Gastroesophageal sphincter (tissue), 4 donors: Measurements from ENCODE around the gene SEPHS1. TPM values are rescaled to one million over a fixed set of nuclear protein-coding genes. Genes with fewer than 3 reads are reported as not detected.

Experiments
- ATAC-seq: fragments of 150-250 bp; one replicate; pipeline ENCODE4 v1.9.1; 2016; ENCODE audit warnings: mild to moderate bottlenecking, moderate library complexity
- H3K27ac ChIP-seq, 4 donors: fragments of 200-600 bp; sonication (generic) in 3 of 4; 1 replicate in 3 of 4; 2 replicates in 1 of 4; pipeline ENCODE4 v1.5.1; 2016 to 2019
- H3K27me3 ChIP-seq: fragments of 200-600 bp; sonication (generic); one replicate; pipeline ENCODE4 v1.5.1; 2019
- H3K36me3 ChIP-seq, 2 donors: fragments of 200-600 bp; sonication (generic); one replicate each; pipeline ENCODE4 v1.5.1; 2019; ENCODE audit warnings: control low read depth in 1 of 2
- H3K4me1 ChIP-seq, 3 donors: fragments of 200-600 bp; sonication (generic); 1 replicate in 2 of 3; 2 replicates in 1 of 3; pipeline ENCODE4 v1.5.1; 2016 to 2019; ENCODE audit warnings: control low read depth in 2 of 3
- H3K4me3 ChIP-seq, 2 donors: fragments of 200-600 bp; sonication (generic); one replicate each; pipeline ENCODE4 v1.5.1; 2019; ENCODE audit warnings: mild to moderate bottlenecking in 1 of 2, moderate library complexity in 1 of 2
- H3K9me3 ChIP-seq, 3 donors: fragments of 200-600 bp; sonication (generic); one replicate each; pipeline ENCODE4 v1.5.1; 2017 to 2019; ENCODE audit warnings: control low read depth in 2 of 3
- EP300 ChIP-seq: sonication (generic); formaldehyde crosslinking; IDR thresholded peaks from one replicate; pipeline ENCODE4 v1.6.1; 2017; ENCODE audit warnings: antibody characterized with exemption, mild to moderate bottlenecking
- POLR2A ChIP-seq, 2 donors: fragments of 450-650 bp; IDR thresholded peaks; one replicate each; pipeline ENCODE4 v1.6.1; 2017; ENCODE audit warnings: antibody characterized with exemption in 2 of 2, mild to moderate bottlenecking in 2 of 2, moderate library complexity in 1 of 2
- POLR2AphosphoS5 ChIP-seq: sonication (generic); formaldehyde crosslinking; IDR thresholded peaks from one replicate; pipeline ENCODE4 v1.6.1; 2017; ENCODE audit warnings: antibody characterized with exemption
- WGBS, 2 donors: methylation state at CpG; one replicate each; pipeline ENCODE4 v1.1.5; 2018; ENCODE audit warnings: low coverage in 1 of 2; 5-methylcytosine and 5-hydroxymethylcytosine counted together
- total RNA-seq, 4 donors: library from RNA; depleted of rRNA; stranded (reverse); fragments of >200 nt; gene quantifications; one replicate each; pipeline ENCODE4 v1.1.0, GENCODE V29; 2016
- TF ChIP-seq, protein P1 (sequence below), 4 experiments: fragments of 200-600 bp in 2 of 4; fragments of 450-650 bp in 2 of 4; sonication (generic) in 1 of 4; IDR thresholded peaks; one replicate each; pipeline ENCODE4 v1.5.1; 2017 to 2019; ENCODE audit warnings: antibody characterized with exemption in 4 of 4, mild to moderate bottlenecking in 2 of 4, moderate library complexity in 2 of 4

The SEPHS1 gene
- total RNA-seq, 4 donors from 2014 or later: 42.4 to 57.0 (median 45.5) TPM

GRCh38 chr10:13302821-13303555, 45.1 kb downstream of the SEPHS1 start:
- WGBS, 2 donors: 79 to 83% methylated on average over 15 to 22 of the region's 23 CpGs
- no peak for TF ChIP-seq EP300
- no peak for ATAC-seq
- Histone ChIP-seq H3K9me3 (no peaks in the 10 kb centered on the region), H3K4me1 (peaks cover 0 to 38% (median 0%) of the 10 kb centered on the region in 3 donors), H3K4me3 (peak overlapping the region in 1 of 2 donors; percentile 67), H3K27me3 (no peaks in the 10 kb centered on the region), H3K27ac (peak overlapping the region in 3 of 4 donors; percentile 98 to 100 (median 99)), H3K36me3 (no peaks in the 10 kb centered on the region)

GRCh38 chr10:13299437-13300287, 48.4 kb downstream of the SEPHS1 start, which contains the start of gene PHYH:
Gene PHYH (minus strand): TSS chr10:13300064. CDS start chr10:13300042, 22 bp downstream.
- WGBS, 2 donors: 0% methylated on average over 19 to 21 of the region's 88 CpGs
- Histone ChIP-seq H3K27ac (peak within 1 kb of the TSS; percentile 98 to 100 (median 98)), H3K4me1 (peaks cover 0 to 39% (median 0%) of the 10 kb centered on the region in 3 donors), H3K9me3 (no peaks in the 10 kb centered on the region), H3K4me3 (peak within 1 kb of the TSS; percentile 87 to 91), H3K27me3 (no peaks in the 10 kb centered on the region), H3K36me3 (peaks cover 0 to 12% of the 10 kb centered on the region in 2 donors)
- peak; percentile 66 for TF ChIP-seq POLR2AphosphoS5
- TF ChIP-seq EP300: no peak
- TF ChIP-seq POLR2A (IDR thresholded peaks at IDR 0.05): peak; percentile 65 to 73
- TF ChIP-seq, protein P1, sequence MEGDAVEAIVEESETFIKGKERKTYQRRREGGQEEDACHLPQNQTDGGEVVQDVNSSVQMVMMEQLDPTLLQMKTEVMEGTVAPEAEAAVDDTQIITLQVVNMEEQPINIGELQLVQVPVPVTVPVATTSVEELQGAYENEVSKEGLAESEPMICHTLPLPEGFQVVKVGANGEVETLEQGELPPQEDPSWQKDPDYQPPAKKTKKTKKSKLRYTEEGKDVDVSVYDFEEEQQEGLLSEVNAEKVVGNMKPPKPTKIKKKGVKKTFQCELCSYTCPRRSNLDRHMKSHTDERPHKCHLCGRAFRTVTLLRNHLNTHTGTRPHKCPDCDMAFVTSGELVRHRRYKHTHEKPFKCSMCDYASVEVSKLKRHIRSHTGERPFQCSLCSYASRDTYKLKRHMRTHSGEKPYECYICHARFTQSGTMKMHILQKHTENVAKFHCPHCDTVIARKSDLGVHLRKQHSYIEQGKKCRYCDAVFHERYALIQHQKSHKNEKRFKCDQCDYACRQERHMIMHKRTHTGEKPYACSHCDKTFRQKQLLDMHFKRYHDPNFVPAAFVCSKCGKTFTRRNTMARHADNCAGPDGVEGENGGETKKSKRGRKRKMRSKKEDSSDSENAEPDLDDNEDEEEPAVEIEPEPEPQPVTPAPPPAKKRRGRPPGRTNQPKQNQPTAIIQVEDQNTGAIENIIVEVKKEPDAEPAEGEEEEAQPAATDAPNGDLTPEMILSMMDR (IDR thresholded peaks at IDR 0.05): peak in 2 of 4 experiments; percentile 13 to 23
- ATAC-seq: peak; percentile 92

- Histone ChIP-seq H3K9me3 (no peaks in the 10 kb centered on the region), H3K27ac (peak overlapping the region; percentile 98 to 100 (median 98)), H3K4me1 (peaks cover 0 to 39% (median 0%) of the 10 kb centered on the region in 3 donors), H3K27me3 (no peaks in the 10 kb centered on the region), H3K4me3 (peak overlapping the region; percentile 87 to 91), H3K36me3 (peaks cover 0 to 20% of the 10 kb centered on the region in 2 donors)
- no peak for TF ChIP-seq POLR2AphosphoS5
- TF ChIP-seq POLR2A (IDR thresholded peaks at IDR 0.05): no peak
- TF ChIP-seq, protein P1 (IDR thresholded peaks at IDR 0.05): no peak
- no peak for TF ChIP-seq EP300
- 3 to 21% methylated on average over 9 to 14 of the region's 20 CpGs for WGBS, 2 donors
- ATAC-seq: no peak
Measured at GRCh38 chr10:13298748-13299436, 49.2 kb downstream of the SEPHS1 start.

DNA sequence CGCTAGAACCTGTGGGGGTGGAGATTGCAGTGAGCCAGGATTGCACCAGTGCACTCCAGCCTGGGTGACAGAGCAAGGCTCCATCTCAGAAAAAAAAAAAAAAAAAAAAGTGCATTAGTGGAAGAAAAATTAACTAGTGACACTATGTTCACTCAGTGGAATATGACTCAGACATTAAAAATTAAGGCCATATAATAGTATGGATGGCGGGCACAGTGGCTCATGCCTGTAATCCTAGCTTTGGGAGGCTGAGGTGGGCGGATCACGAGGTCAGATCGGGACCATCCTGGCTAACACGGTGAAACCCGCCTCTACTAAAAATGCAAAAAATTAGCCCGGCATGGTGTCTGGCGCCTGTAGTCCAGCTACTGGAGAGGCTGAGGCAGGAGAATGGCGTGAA, 51.6 kb downstream of the SEPHS1 start:
- ATAC-seq: no peak
- H3K4me1 ChIP-seq: peaks cover 0 to 29% (median 0%) of the 10 kb centered on the region in 3 donors
- peaks cover 0 to 44% of the 10 kb centered on the region in 2 donors for H3K36me3 ChIP-seq
- H3K27ac ChIP-seq: no peak overlapping the region
- no peak overlapping the region for H3K4me3 ChIP-seq
- WGBS, 2 donors: 83 to 88% methylated on average over 6 to 9 of the region's 10 CpGs
- H3K27me3 ChIP-seq: no peaks in the 10 kb centered on the region
- no peaks in the 10 kb centered on the region for H3K9me3 ChIP-seq
- TF ChIP-seq POLR2A (IDR thresholded peaks at IDR 0.05) (no peak), EP300 (no peak), POLR2AphosphoS5 (no peak)
- TF ChIP-seq, protein P1 (IDR thresholded peaks at IDR 0.05): no peak

DNA sequence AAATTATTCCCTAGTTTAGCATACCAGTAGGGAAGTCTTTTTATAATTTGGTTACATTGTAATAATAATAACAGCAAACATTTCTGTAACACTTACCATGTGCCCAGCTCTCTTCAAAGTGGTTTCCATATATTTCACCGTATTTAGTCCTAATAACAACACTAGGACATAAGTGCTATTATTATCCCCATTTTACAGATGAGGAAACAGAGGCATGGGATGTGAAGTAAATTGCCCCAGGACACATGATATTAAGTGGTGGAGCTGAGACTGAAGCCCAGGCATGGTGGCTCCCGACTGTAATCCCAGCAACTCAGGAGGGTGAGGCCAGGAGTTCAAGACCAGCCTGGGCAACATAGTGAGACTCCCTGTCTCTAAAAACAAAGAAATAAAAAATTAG, 53.3 kb downstream of the SEPHS1 start:
- no peaks in the 10 kb centered on the region for H3K27me3 ChIP-seq
- ATAC-seq: no peak
- peaks cover 0 to 61% of the 10 kb centered on the region in 2 donors for H3K36me3 ChIP-seq
- no peaks in the 10 kb centered on the region for H3K9me3 ChIP-seq
- H3K27ac ChIP-seq: no peak overlapping the region
- peaks cover 0 to 14% (median 0%) of the 10 kb centered on the region in 3 donors for H3K4me1 ChIP-seq
- TF ChIP-seq POLR2A (IDR thresholded peaks at IDR 0.05): no peak
- TF ChIP-seq, protein P1 (IDR thresholded peaks at IDR 0.05): no peak
- no peak for TF ChIP-seq POLR2AphosphoS5
- TF ChIP-seq EP300: no peak
- WGBS, 2 donors: 100% methylated on average over 2 of the region's 2 CpGs
- H3K4me3 ChIP-seq: no peak overlapping the region
